COLO668 (cell line): ENCODE data around the gene PXT1.
A peak's percentile ranks its signal among the peaks of the same experiment; 100 is the strongest.
"Not testable (repeated sequence)": the region's sequence is repeated elsewhere in the genome, so short reads cannot be mapped to it uniquely, and the experiment has no call there.

ENCODE experiments used
- DNase-seq: peaks from one replicate; lab custom pipeline; 2025; ENCODE audit not compliant: unreplicated experiment; lab: John Stamatoyannopoulos, UW

PXT1 gene, protein sequence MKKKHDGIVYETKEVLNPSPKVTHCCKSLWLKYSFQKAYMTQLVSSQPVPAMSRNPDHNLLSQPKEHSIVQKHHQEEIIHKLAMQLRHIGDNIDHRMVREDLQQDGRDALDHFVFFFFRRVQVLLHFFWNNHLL

DNA sequence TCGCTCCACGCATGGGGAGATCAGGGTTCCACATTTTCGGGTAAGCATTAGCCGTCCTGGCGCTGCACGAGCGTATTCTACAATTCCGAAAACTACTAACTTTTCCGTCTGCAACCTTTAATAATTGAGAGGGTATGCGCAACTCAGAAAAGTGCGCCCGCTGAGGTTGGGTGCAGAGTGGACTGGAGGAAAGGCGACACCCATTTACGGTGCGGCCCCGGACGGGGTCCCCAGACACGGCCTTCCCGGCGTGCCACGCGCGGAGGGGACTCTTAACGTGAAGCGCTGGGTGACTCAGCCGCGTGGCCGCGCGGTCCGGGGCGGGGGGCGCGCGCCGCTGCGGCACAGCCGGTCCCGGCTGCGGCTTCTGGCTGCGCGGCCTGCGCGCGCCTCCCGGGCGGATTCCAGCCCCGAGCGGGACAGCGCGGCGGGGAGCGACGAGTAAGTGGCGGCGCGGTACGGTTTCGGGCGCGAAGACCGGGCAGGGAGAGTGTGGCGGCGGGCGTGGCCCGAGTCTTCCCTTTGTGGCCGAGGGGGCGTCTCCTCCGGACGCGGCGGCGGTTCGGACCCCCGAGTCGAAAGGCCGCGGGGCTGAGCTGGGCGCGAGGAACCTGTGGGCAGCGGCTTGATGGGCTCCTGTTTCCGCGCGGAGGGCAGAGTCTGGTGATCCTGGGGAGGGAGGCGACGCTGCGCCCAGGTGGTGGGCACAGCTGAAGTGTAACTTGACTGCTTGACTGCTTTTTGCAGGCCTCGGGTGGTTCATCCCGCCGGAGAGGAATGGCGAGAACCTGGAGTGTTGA lies at the start of gene PXT1, which contains the start of gene KCTD20:
PXT1 (minus strand) TSS at position 184 of the 800 bp plus-strand sequence. CDS start 16,772 bp downstream, outside the sequence.
KCTD20 (plus strand) TSS at position 330 of the 800 bp plus-strand sequence. CDS start 27,098 bp downstream, outside the sequence.
- DNase-seq: peak; percentile 89

DNA sequence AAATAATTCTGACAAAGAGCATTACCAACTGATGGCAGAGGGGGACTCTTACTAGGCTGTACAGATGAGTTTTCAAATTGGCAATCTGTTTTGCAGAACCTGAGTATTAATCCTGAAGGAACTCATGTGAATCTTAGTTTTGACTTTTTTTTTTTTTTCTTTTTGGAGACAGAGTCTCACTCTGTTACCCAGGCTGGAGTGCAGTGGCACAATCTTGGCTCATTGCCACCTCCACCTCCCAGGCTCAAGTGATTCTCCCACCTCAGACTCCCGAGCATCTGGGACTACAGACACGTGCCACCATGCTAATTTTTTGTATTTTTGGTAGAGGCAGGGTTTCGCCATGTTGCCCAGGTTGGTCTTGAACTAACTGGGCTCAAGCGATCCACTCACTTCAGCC lies 49.4 kb upstream of the PXT1 start:
- DNase-seq: no peak

DNA sequence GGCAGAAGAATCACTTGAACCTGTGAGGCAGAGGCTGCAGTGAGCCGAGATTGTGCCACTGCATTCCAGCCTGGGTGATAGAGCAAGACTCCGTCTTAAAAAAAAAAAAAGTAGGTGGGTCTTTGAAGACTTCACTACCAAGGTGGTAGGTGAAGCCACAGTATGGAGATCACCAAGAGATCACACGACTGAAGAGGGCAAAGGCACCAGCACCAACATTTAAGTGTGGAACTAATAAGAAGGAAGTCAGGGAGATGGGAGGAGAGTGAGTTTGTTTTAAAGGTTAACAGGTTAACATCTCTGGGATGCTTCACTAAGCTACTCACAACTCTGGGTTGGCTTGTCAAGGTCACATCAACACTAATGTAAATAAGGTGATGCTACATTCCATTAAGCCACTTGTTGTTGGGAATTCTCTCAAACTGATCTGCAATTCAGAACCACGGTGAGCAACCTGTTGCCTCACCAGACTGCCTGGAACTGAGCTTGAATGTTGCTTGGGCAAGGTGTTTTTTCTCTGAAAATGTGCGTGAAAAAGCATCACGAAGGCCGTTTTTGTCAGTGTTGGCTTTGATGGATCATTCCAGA lies 48.8 kb upstream of the PXT1 start:
- no peak for DNase-seq

DNA sequence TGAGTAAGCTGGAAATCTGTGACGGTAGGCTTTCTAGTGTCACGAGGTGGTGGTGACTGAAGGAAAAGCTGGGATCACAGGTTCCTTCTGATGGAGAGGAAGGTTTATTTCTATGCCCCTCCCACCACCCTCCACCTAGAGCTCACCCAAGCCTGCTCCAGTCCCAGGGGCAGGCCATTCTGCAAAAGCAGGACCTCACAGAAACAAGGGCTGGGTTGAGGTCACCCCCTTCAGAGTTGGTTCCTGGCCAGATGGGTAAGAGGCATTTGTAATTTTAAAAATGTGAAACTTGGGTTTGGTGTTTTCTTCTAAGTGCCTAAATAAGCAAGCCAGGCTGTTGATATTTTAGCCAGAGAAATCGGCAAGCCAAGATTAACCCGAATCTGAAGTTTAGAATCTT lies 46.8 kb upstream of the PXT1 start:
- no peak for DNase-seq

DNA sequence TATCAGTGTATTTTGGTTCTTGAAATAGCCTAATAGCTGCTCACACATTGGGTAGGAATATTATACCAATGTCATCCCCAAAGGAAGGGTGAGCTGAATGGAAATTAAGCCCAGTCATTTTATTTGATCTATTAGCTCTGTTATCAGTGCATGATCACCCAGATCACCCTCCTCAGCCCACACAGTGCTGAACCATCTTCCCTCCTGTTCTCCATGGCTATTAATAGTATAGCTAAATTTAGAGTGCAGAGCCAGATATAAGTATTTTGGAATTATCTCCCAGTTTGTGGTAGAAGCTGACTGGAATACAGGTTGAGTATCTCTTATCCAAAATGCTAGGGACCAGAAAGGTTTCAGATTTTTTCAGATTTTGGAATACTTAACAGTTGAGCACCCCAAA lies 45.6 kb upstream of the PXT1 start:
- DNase-seq: no peak

DNA sequence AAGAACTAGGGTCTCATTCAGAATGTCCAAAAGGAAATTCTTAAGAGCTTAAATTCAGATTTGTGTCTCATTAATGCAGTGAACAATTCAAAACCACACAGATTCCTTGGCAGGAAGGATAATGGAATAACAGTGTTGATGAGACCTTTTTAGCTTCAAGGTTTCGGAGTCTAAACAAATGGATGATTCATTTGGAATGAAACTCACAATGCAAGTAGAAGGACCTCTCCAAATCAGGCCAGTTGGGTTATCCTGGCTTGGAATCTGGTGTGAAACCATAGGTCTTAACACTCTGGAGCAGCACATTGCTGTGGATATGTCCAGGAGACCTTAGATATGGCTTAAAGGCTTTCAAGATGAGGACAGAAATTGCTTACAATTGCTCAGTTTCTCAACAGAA lies 45.0 kb upstream of the PXT1 start:
- DNase-seq: no peak

DNA sequence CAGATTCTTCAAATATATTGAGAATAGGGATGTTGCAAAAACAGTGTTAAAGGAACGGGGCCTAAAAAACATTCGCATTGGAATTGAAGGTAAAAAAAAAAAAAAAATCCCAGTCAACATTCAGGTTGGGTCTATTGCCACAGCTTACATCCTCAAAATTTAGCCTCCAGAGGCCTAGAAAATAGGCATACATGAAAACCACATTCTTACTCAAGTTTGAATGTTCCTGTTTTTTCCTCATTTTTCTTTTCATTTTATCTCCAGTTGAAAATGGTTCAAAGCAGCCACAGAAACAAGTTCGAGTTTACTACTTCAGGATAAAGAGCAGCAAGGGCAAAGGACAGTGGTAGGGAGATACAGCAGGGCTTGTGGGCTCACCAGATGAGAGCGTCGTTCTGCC lies 42.1 kb upstream of the PXT1 start:
- no peak for DNase-seq

DNA sequence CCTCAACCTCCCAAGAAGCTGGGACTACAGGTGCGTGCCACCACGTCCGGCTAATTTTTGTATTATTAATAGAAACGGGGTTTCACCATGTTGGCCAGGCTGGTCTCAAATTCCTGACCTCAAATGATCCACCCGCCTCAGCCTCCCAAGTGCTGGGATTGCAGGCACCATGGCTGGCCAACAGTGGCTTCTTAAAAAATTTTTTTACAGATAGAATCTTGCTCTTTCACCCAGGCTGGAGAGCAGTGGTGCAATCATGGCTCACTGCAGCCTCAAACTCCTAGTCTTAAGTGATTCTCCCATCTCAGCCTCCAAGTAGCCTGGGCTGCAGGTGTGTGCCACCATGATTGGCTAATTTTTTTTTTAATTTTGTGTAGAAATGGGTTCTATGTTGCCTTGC lies 40.7 kb upstream of the PXT1 start:
- not testable (repeated sequence) for DNase-seq

DNA sequence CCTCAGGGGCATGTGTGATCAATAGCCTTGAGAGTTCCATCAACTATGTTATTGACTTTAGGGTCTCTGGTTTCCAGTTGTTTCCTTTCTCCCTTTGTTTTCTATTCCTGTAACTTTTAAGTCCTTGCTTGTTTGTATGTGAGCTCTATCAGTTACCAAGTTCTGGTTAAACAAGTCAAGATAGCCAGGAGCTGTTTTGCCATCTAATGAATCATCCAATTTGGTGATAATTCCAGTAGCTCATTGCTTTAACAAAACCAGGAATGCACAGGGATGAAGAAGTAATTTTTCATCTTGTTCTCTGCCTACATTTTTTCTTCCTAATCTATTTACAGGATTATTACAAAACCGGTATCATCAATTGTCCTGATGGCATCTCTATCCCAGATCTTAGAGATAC lies 36.6 kb upstream of the PXT1 start:
- no peak for DNase-seq

DNA sequence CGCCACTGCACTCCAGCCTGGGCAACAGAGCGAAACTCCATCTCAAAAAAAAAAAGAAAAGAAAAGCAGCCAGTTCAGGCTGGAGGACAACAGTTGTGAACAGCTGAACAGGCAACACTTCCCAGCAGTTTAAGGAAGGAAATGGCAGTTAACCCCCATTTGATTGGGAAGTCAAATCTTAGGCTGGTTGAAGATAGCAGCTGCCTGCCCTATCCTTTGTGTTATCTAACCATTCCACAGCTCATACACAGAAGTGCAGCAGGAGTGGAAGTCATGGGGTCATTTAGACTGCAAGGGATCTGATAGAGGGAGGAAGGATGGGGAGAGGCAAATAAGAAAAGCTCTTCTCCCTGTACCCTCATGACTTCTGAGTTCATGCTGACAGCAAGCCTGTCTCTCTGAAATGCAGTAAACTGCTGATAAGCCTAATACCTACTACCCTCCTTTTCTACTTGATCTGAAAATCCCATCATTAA lies 35.4 kb upstream of the PXT1 start:
- DNase-seq: no peak

DNA sequence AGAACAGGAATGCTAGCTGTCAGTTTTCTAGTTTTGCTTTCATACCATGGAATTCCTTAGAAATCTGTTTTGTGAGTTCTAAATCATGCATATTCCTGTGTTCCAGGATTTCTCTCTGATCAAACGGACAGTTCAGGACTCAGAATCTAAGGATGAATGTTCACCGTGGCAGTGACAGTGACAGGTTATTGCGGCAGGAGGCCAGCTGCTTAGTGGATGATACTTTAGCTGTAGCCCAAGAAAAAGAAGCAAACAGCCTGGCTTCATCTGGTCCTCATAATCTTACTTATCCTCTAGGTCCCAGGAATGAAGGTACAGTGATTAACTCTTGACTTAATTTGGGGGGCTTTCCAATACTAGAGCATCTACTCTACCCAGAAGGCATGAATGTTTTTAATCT lies 27.3 kb upstream of the PXT1 start:
- no peak for DNase-seq

DNA sequence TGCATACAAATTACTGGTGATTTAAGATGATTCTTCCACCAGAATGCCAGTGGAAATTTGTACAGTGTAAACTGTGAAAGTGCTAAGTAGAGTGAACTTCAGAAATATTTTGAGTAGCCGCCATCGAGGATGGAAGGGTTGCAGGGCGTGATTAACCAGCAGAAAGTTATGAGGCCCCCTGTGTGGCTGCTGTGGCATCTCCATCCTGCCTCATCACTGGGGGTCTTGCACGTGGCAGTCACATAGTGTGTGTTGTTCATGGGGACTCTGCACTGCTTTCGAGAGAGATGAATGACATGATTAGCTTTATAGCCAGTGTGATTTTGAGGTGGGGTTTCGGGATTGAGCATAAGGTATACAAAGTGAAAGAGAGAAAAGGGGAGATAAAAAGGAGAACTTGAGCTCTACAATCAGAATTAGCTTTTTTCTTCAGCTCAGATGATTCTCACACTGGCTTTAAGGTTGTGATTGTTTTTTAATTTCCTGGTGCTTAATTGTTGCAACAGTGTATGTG lies 26.6 kb upstream of the PXT1 start:
- no peak for DNase-seq

DNA sequence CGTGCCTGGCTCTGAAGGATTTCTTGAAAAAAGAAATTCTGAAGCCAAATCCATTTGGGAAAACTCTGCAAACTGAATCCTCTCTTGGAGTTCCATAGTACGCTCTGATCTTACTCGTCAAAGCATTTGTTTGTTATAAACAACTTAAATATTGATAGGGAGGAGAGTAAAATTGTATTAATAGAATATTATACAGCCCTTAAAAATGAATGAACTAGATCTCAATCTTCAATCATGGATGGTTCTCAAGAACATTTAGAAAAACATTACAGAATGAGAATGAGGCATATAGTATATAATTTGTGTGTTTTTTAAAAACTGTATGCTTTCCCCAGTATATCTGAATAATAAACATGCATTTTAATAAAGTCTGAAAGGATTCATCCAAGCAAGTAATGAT lies 25.0 kb upstream of the PXT1 start:
- DNase-seq: no peak

DNA sequence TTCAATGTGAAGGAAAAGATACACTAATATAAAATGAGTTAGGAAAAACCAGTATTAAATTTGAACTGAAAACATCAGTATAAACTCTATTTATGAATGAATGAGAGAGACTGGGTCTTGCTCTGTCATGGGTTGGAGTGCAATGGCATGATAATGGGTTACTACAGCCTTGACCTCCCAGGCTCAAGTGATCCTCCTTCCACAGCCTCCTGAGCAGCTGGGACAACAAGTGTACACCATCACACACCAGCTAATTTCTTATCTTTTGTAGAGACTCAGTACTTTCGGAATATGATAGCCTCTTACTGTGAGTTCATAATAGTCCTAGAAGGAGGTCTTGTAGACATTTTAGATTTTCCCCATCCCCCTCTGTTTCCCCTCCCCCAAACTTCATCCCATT lies 21.6 kb upstream of the PXT1 start:
- no peak for DNase-seq

DNA sequence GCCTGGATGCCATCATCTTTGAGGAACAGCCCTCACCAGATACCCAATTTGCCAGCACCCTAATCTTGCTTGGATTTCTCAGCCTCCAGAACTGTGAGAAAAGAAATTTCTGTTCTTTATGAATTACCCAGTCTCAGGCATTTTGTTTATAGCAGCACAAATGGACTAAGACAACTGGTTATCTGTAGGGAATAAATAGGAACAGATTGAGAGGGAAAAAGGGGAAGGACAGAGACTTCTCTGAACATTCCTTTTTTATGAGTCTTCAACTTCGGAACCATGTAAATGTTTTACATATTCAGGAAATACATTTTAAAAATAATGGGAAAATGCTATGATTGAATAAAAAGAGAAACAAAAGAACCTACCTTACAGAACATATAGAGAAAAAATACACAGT lies 21.0 kb upstream of the PXT1 start:
- DNase-seq: no peak

DNA sequence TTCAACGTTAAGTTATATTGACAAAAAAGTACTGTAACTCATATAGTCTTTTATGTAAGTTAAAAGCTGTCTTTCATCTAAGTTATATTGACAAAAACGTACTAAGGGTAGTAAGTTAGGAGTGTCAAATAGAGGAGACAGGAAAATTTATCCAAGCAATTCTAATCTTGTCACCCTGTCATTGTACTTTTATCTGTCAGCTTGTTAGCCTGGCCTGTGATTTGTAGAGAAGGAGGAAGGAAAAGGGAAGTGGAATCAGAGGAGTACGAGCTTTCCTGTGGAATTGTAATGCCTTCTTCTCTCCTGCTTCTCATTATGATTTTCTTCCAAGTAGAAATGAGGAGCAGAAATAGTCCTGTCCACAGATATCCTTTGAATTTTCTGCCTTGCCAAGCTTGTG lies 19.0 kb upstream of the PXT1 start:
- DNase-seq: no peak

DNA sequence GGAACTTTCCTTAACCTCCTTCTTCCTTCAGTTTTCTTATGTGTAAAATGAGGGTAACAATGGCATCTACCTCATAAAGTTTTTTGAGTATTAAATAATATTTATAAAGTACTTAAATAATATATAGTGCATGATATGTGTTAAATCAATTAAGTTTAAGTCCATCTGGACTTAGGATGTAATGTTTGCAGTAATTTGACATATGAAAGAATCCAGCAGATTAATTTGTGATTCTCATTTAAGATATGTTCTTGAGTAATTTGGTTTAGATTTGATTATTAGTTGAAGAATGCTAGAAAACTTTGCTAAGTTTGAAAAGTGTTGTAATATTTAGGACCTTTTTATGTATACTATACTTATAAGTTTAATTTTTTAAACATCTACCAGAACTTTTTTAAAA lies 18.3 kb upstream of the PXT1 start:
- DNase-seq: no peak

DNA sequence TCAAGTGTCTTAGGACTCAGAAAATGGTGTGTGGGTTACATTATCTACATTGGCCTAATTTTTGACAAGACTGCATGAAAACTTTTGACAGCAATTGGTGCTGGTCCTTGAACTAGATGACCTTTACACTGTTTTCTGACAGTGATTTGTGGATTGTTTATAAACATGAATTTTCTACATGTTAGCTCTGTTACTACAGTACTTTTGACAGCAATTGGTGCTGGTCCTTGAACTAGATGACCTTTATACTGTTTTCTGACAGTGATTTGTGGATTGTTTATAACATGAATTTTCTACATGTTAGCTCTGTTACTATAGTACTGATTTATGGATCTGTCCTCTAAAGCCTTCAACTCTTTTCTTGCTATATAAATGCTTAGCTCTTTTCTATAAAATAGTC lies 16.8 kb upstream of the PXT1 start:
- no peak for DNase-seq

DNA sequence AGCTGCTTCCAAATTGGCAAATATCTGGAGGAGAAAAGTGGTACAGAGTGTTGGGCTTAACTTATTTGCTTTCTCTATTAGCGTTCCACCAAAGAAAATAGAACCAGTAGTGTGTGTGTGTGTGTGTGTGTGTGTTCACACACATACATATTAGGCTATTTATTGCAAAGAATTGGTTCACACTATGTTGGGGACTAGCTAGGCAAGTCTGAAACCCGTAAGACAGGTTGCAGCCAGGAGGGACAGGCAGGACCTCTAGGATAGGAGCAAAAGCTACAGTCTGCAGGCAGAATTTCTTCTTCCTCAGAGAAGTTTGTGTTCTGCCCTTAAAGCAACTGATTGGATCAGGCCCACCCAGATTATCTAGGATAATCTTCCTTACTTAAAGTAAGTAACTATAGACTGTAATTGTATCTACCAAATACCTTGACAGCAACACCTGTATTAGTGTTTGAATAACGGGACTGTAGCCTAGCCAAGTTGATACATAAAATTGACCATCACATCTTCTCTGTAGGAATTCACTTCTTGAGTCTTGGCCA lies 12.9 kb upstream of the PXT1 start:
- no peak for DNase-seq

DNA sequence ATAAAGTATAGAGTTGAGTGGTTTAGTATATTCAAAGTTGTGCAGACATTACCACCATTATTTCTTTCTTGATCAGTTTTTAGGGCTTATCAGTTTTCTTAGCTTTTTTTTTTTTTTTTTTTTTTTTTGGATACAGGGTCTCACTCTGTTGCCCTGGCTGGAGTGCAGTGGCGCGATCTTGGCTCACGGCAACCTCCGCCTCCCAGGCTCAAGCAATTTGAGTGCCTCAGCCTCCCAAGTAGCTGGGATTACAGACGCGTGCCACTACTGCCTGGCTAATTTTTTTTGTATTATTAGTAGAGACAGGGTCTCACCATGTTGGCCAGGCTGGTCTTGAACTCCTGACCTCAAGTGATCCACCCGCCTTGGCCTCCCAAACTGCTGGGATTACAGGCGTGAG lies 10.2 kb upstream of the PXT1 start:
- not testable (repeated sequence) for DNase-seq

DNA sequence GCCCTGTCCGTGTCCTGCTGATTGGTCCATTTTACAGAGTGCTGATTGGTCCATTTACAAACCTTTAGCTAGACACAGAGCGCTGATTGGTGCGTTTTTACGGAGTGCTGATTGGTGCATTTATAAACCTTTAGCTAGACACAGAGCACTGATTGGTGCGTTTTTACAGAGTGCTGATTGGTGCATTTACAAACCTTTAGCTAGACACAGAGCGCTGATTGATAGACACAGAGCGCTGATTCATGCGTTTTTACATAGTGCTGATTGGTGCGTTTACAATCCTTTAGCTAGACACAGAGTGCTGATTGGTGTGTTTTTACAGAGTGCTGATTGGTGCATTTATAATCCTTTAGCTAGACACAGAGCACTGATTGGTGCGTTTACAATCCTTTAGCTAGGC lies 6.5 kb upstream of the PXT1 start:
- not testable (repeated sequence) for DNase-seq

DNA sequence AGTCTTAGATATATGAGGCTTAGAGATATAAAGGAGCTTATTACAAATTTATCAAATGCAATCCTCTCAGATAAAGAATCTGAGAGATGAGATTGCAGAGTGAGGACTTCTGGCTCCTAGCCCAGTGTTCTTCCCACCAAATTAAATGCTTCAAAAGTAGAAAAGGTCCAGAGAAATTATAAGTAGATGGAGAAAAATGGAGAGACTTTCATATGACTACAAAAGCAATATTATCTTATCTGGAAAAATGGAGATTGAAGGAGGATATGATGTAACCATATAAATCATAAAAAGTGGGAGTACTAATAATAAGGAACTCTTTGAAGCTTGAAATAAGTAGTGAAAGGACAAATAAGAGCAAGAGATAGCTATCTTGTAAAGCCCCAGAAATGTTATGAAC lies 3.0 kb upstream of the PXT1 start:
- DNase-seq: no peak
